Tibial nerve (tissue), 4 donors: ENCODE measurements around the gene SEPTIN8. TPM values are rescaled to one million over a fixed set of nuclear protein-coding genes. Genes with fewer than 3 reads are reported as not detected.

Source experiments
- DNase-seq, 2 donors: peaks; one replicate each; pipeline ENCODE4 v3.0.0-alpha.2; 2019; ENCODE audit warnings: low spot score in 2 of 2
- H3K27ac ChIP-seq, 4 donors: fragments of 200-600 bp; sonication (generic) in 3 of 4; one replicate each; pipeline ENCODE4 v1.5.1; 2017 to 2019; ENCODE audit warnings: mild to moderate bottlenecking in 1 of 4
- H3K27me3 ChIP-seq, 2 donors: fragments of 200-600 bp; sonication (generic) in 1 of 2; one replicate each; pipeline versions ENCODE4 v1.5.1 to v1.6.0; 2017 to 2019
- H3K36me3 ChIP-seq, 3 donors: fragments of 200-600 bp; sonication (generic); one replicate each; pipeline ENCODE4 v1.5.1; 2018 to 2019
- H3K4me1 ChIP-seq, 4 donors: fragments of 200-600 bp; sonication (generic) in 3 of 4; one replicate each; pipeline ENCODE4 v1.5.1; 2017 to 2019
- H3K4me3 ChIP-seq, 4 donors: fragments of 200-600 bp; sonication (generic) in 3 of 4; one replicate each; pipeline ENCODE4 v1.5.1; 2017 to 2019; ENCODE audit warnings: mild to moderate bottlenecking in 1 of 4, moderate library complexity in 1 of 4
- H3K9me3 ChIP-seq, 4 donors: fragments of 200-600 bp; sonication (generic) in 3 of 4; one replicate each; pipeline ENCODE4 v1.5.1; 2017 to 2019
- CTCF ChIP-seq, 5 experiments: fragments of 200-600 bp in 3 of 5; fragments of 450-650 bp in 2 of 5; sonication (generic) in 3 of 5; IDR thresholded peaks; one replicate each; pipeline ENCODE4 v1.5.1; 2016 to 2019; ENCODE audit warnings: antibody characterized with exemption in 5 of 5, mild to moderate bottlenecking in 3 of 5, moderate library complexity in 2 of 5
- EP300 ChIP-seq, 2 donors: sonication (generic); formaldehyde crosslinking; IDR thresholded peaks; one replicate each; pipeline ENCODE4 v1.6.1; 2017; ENCODE audit warnings: antibody characterized with exemption in 2 of 2, mild to moderate bottlenecking in 1 of 2
- POLR2A ChIP-seq, 2 donors: fragments of 450-650 bp; IDR thresholded peaks; one replicate each; pipeline ENCODE4 v1.6.1; 2017; ENCODE audit warnings: antibody characterized with exemption in 2 of 2, mild to moderate bottlenecking in 2 of 2, moderate library complexity in 2 of 2
- WGBS, 2 donors: methylation state at CpG; one replicate each; pipeline ENCODE4 v1.1.5; 2018; 5-methylcytosine and 5-hydroxymethylcytosine counted together
- total RNA-seq, 4 donors: library from RNA; depleted of rRNA; stranded (reverse); fragments of >200 nt; gene quantifications; one replicate each; pipeline ENCODE4 v1.1.0, GENCODE V29; 2016

The SEPTIN8 gene
- total RNA-seq, 4 donors from 2014 or later, result 38.5 to 48.3 (median 44.2) TPM

- Histone ChIP-seq H3K27ac (peak overlapping the region in 1 of 4 donors; percentile 4), H3K4me3 (no peak overlapping the region), H3K4me1 (peaks cover 0 to 56% (median 7%) of the 10 kb centered on the region in 4 donors), H3K27me3 (no peaks in the 10 kb centered on the region), H3K36me3 (peaks cover 0 to 41% (median 0%) of the 10 kb centered on the region in 3 donors), H3K9me3 (no peaks in the 10 kb centered on the region)
- no peak for TF ChIP-seq EP300 (IDR thresholded peaks at IDR 0.05)
- no peak for TF ChIP-seq POLR2A (IDR thresholded peaks at IDR 0.05)
- no peak for TF ChIP-seq CTCF (IDR thresholded peaks at IDR 0.05)
- 86 to 94% methylated on average over 12 to 13 of the region's 14 CpGs for WGBS, 2 donors
- no peak for DNase-seq
Observed at GRCh38 chr5:132766020-132766805, 10.8 kb downstream of the SEPTIN8 start.

- Histone ChIP-seq H3K4me1 (peaks cover 0 to 48% (median 7%) of the 10 kb centered on the region in 4 donors), H3K9me3 (no peaks in the 10 kb centered on the region), H3K27me3 (no peaks in the 10 kb centered on the region), H3K4me3 (no peak overlapping the region), H3K36me3 (peaks cover 0 to 48% (median 0%) of the 10 kb centered on the region in 3 donors), H3K27ac (peak overlapping the region in 2 of 4 donors; percentile 4 to 24)
- DNase-seq, result no peak
- WGBS, 2 donors, result 84% methylated on average over 12 of the region's 12 CpGs
- TF ChIP-seq CTCF (IDR thresholded peaks at IDR 0.05) (no peak), EP300 (IDR thresholded peaks at IDR 0.05) (no peak), POLR2A (IDR thresholded peaks at IDR 0.05) (no peak)
Observed at GRCh38 chr5:132765311-132766019, 11.6 kb downstream of the SEPTIN8 start.

GRCh38 chr5:132764671-132765238, 12.3 kb downstream of the SEPTIN8 start:
- H3K4me3 ChIP-seq, result no peak overlapping the region
- peaks cover 0 to 45% (median 7%) of the 10 kb centered on the region in 4 donors for H3K4me1 ChIP-seq
- H3K27me3 ChIP-seq, result no peaks in the 10 kb centered on the region
- TF ChIP-seq EP300 (IDR thresholded peaks at IDR 0.05) (no peak), POLR2A (IDR thresholded peaks at IDR 0.05) (no peak), CTCF (IDR thresholded peaks at IDR 0.05) (no peak)
- 91 to 98% methylated on average over 4 to 7 of the region's 7 CpGs for WGBS, 2 donors
- no peak for DNase-seq
- no peaks in the 10 kb centered on the region for H3K9me3 ChIP-seq
- H3K36me3 ChIP-seq, result peaks cover 0 to 55% (median 0%) of the 10 kb centered on the region in 3 donors
- H3K27ac ChIP-seq, result no peak overlapping the region

GRCh38 chr5:132764051-132764450, 13.0 kb downstream of the SEPTIN8 start:
- peaks cover 0 to 62% (median 0%) of the 10 kb centered on the region in 3 donors for H3K36me3 ChIP-seq
- H3K4me3 ChIP-seq, result no peak overlapping the region
- no peak overlapping the region for H3K27ac ChIP-seq
- no peak for DNase-seq
- H3K27me3 ChIP-seq, result no peaks in the 10 kb centered on the region
- H3K9me3 ChIP-seq, result no peaks in the 10 kb centered on the region
- 93 to 96% methylated on average over 10 of the region's 10 CpGs for WGBS, 2 donors
- no peak for TF ChIP-seq CTCF (IDR thresholded peaks at IDR 0.05)
- no peak for TF ChIP-seq EP300 (IDR thresholded peaks at IDR 0.05)
- TF ChIP-seq POLR2A (IDR thresholded peaks at IDR 0.05), result no peak
- peaks cover 0 to 40% (median 6%) of the 10 kb centered on the region in 4 donors for H3K4me1 ChIP-seq
